ENCODE measurements around the gene ZNF593. TPM values are rescaled to one million over a fixed set of nuclear protein-coding genes. Genes with fewer than 3 reads are reported as not detected.

Gene ZNF593
- total RNA-seq, 2 donors from 2014 or later, result 20.4 to 52.4 TPM

DNA sequence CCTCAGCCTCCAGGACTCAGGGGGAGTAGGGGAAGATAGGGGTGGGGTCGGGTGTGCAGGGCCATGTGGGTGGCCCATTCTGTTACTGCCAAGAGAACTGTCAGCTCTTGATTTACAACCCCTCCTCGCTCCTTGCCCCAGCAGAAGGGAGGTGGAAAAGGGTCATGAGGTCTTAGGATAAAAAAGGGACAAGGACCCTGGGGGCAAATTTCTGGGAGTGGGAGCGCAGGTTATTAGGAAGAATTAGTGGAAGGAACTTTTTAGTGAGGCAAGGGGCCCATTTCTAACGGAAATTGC is 10.0 kb upstream of the ZNF593 start:
- ATAC-seq (replicated peaks), result no peak
- Mint-ChIP-seq H3K27ac (no peak overlapping the region), H3K27me3 (peaks cover 30% of the 10 kb centered on the region), H3K4me1 (no peaks in the 10 kb centered on the region), H3K4me3 (no peak overlapping the region), H3K36me3 (ENCODE audit: low read depth) (no peaks in the 10 kb centered on the region), H3K9me3 (no peaks in the 10 kb centered on the region)

DNA sequence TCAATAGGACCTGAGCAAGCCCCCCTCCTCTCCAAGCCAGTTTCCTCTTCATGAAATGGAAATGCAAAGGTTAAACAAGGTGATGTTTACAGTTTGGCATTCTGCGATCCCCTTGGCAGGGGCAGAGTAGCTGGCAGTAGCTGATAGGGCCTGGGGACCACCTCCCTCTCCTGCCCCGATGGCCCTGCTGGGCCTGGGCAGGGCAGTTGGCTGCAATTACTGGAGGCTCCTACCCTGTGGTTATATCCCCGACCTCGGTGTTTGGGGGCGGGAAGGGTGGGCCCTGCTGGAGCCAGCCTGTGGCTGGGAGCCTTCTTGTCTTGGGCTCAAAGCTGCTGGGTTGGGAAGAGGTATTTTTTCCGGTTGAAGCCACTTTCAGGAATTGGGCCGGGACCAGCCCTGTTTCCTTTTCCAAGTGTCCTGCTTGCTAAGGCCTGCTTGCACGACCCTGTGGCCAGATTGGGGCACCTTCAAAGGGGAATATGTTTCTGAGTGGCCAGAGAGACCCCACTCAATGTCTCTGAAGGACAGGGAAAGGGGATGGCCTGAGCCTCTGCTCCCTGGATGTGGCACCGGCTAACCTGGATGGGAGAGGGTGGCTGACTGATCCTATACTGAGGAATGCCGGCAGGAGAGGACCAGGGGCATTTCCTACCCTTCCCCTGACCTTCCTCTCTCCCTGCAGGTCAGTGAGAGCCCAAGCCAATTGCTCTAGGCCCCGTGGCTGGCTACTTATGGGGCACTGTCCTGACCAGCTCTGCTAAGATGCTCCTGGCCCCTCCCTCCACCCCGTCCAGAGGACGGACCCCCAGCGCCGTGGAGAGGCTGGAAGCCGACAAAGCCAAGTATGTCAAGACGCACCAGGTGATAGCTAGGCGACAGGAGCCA is 8.9 kb upstream of the ZNF593 start:
- H3K27me3 Mint-ChIP-seq, result peaks cover 23% of the 10 kb centered on the region
- no peaks in the 10 kb centered on the region for H3K36me3 Mint-ChIP-seq (ENCODE audit: low read depth)
- no peak for ATAC-seq (replicated peaks)
- H3K4me3 Mint-ChIP-seq, result no peak overlapping the region
- no peak overlapping the region for H3K27ac Mint-ChIP-seq
- no peaks in the 10 kb centered on the region for H3K4me1 Mint-ChIP-seq
- H3K9me3 Mint-ChIP-seq, result no peaks in the 10 kb centered on the region

DNA sequence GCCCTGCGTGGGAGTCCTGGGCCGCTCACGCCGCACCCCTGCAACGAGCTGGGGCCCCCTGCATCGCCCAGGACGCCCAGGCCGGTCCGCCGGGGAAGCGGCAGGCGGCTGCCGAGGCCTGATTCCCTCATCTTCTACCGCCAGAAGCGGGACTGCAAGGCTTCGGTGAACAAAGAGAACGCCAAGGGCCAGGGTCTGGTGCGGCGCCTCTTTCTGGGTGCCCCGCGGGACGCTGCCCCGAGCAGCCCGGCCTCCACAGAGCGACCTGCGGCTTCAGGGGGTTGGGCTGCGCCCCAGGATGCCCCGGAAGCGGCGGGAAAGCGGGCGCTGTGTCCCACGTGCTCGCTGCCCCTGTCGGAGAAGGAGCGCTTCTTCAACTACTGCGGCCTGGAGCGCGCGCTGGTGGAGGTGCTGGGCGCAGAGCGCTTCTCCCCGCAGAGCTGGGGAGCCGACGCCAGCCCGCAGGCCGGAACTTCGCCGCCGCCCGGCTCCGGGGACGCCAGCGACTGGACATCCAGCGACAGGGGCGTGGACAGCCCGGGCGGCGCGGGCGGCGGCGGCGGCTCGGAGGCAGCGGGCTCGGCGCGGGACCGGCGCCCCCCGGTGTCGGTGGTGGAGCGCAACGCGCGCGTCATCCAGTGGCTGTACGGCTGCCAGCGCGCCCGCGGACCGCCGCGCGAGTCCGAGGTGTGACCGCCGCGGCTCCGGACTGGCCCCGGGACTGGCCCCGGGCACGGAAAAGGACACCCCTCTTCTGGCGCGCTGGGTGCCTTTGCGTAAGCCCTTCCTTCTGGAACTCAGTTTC is 8.1 kb upstream of the ZNF593 start:
- peaks cover 22% of the 10 kb centered on the region for H3K27me3 Mint-ChIP-seq
- H3K4me1 Mint-ChIP-seq, result no peaks in the 10 kb centered on the region
- no peaks in the 10 kb centered on the region for H3K9me3 Mint-ChIP-seq
- H3K4me3 Mint-ChIP-seq, result peak overlapping the region; percentile 42
- ATAC-seq (replicated peaks), result peak; percentile 49
- H3K36me3 Mint-ChIP-seq (ENCODE audit: low read depth), result no peaks in the 10 kb centered on the region
- H3K27ac Mint-ChIP-seq, result no peak overlapping the region

DNA sequence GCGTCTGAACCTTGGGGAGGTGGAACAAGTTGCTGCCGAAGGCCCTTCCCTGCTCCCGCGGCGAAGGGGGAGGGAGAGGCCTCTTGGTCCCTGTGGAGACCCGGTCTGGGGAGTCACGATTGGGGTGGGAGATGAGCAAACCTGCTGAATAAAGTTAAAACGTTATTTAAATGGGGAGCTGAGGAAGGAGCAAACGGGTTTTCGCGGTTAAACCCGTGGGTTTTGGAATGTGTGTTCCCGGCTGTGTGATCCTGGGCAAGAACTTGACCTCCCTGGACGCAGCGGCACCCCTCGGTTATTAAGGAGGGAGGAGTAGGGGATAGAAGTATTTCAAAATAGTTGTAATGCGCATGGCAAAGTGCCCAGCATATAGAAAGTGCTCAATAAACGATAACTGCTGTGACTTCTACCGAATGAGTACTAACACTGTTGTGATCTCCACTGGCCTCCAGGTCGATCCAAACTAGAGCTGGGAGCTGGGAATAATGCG is 7.4 kb upstream of the ZNF593 start:
- H3K27me3 Mint-ChIP-seq, result peaks cover 20% of the 10 kb centered on the region
- H3K36me3 Mint-ChIP-seq (ENCODE audit: low read depth), result no peaks in the 10 kb centered on the region
- H3K4me3 Mint-ChIP-seq, result peak overlapping the region; percentile 42

GRCh38 chr1:26163684-26164035 is 6.0 kb upstream of the ZNF593 start:
- H3K27me3 Mint-ChIP-seq, result peaks cover 11% of the 10 kb centered on the region
- no peaks in the 10 kb centered on the region for H3K9me3 Mint-ChIP-seq
- no peak overlapping the region for H3K27ac Mint-ChIP-seq
- H3K4me1 Mint-ChIP-seq, result no peaks in the 10 kb centered on the region
- no peak for ATAC-seq (replicated peaks)
- H3K36me3 Mint-ChIP-seq (ENCODE audit: low read depth), result no peaks in the 10 kb centered on the region
- peak overlapping the region; percentile 42 for H3K4me3 Mint-ChIP-seq

More for the DNA sequence above, 7.4 kb upstream of the ZNF593 start:
- Mint-ChIP-seq H3K9me3 (no peaks in the 10 kb centered on the region), H3K27ac (no peak overlapping the region), H3K4me1 (no peaks in the 10 kb centered on the region)
- ATAC-seq (replicated peaks), result no peak

DNA sequence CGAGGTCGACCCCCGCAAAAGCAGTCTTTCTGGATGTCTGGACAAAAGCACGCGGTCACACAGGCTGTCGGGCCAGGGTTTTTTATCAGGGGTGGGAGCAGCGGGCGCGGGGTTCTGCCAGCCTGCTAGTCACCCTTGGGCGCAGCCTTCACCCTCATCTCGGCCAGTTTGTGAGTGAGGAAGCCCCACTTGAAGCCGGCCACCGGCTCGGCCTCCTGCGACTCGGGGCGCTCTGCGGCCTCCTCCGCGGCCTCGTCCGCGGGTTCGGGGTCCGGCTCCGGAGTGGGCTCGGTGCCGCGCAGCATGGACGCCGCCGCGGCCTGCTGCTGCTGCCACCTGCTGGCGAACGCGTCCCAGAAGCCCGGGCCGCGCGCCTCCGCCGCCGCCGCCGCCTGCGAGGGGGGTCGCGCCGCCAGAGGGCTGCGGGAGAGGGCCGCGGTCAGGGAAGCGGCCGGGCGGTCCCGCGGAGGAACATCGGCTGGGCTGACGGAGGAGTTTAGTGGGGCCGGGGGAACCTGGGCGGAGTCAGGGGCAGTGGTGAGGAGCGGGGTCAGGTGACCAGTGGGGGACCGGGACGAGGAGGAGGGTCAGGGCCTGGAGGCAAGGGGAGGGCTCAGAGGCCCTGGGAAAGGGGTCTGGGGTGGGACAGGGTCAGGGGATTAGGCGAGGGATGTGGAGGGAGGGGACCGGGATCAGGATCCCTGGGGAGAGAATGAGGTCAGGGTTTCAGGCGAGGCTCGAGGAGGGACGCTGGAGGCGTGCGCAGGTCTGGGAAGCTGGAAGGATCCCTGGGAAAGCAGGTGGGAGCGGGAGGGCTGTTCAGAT is 5.5 kb upstream of the ZNF593 start:
- peak; percentile 72 for ATAC-seq (replicated peaks)
- Mint-ChIP-seq H3K36me3 (ENCODE audit: low read depth) (no peaks in the 10 kb centered on the region), H3K4me3 (peak overlapping the region; percentile 59), H3K9me3 (no peaks in the 10 kb centered on the region), H3K4me1 (no peaks in the 10 kb centered on the region), H3K27ac (no peak overlapping the region), H3K27me3 (peaks cover 10% of the 10 kb centered on the region)

GRCh38 chr1:26164861-26165842 is 4.6 kb upstream of the ZNF593 start:
- Mint-ChIP-seq H3K9me3 (no peaks in the 10 kb centered on the region), H3K4me1 (no peaks in the 10 kb centered on the region)

GRCh38 chr1:26166719-26167281 is 2.9 kb upstream of the ZNF593 start:
- H3K4me3 Mint-ChIP-seq, result no peak overlapping the region
- no peaks in the 10 kb centered on the region for H3K9me3 Mint-ChIP-seq
- H3K36me3 Mint-ChIP-seq (ENCODE audit: low read depth), result peaks cover 5% of the 10 kb centered on the region
- no peak for ATAC-seq (replicated peaks)
- no peak overlapping the region for H3K27ac Mint-ChIP-seq
- H3K27me3 Mint-ChIP-seq, result peaks cover 5% of the 10 kb centered on the region
- no peaks in the 10 kb centered on the region for H3K4me1 Mint-ChIP-seq

More at GRCh38 chr1:26164861-26165842, 4.6 kb upstream of the ZNF593 start:
- no peaks in the 10 kb centered on the region for H3K36me3 Mint-ChIP-seq (ENCODE audit: low read depth)
- peaks cover 5% of the 10 kb centered on the region for H3K27me3 Mint-ChIP-seq
- ATAC-seq (replicated peaks), result no peak
- no peak overlapping the region for H3K27ac Mint-ChIP-seq
- H3K4me3 Mint-ChIP-seq, result peak overlapping the region; percentile 59

DNA sequence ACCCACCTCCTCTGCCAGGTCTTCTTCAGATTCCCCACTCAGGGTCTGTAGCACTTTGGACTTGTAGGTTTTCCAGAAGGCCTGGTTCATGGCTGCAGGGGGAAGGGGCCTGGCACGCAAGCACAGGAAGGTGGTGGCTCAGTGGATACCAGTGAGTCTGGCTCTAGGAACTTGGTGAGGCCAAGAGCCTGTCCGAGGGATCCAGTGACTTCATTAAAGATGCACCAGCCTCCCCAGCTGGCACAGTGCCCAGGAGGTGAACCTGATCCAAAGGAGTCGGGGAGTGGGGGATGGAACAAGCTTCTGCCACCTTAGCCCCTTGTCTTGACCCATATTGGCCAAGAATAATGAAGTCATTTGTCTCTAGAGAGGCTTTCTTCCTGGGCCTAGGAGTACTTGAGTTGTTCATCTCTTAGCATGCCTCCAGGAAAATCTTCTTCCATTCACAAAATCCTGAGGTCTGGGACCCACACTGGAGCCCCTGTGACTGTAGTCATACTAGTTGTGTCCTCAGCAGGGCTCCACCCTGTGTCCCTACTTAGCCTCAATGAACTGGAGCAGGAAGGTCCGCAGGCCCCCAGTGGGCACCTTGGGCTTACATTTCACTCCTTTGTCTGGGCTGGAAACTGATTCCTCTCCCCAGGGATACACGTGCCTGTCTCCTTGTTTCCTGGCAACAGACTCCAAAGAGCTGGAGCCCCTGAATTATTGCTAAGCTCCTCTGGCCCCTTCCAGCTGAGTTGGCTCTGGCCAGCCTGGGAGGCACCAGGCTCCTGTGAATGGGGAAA is 1.1 kb upstream of the ZNF593 start, which contains the start of gene C1orf232:
TSS of gene C1orf232 (minus strand) at position 554 of the 788 bp plus-strand sequence. CDS start at position 90, 464 bp downstream.
- H3K36me3 Mint-ChIP-seq (ENCODE audit: low read depth), result peaks cover 11% of the 10 kb centered on the region
- H3K27ac Mint-ChIP-seq, result peak within 1 kb of the TSS; percentile 24
- H3K9me3 Mint-ChIP-seq, result no peaks in the 10 kb centered on the region
- no peaks in the 10 kb centered on the region for H3K27me3 Mint-ChIP-seq
- no peak for ATAC-seq (replicated peaks)
- H3K4me3 Mint-ChIP-seq, result peak within 1 kb of the TSS; percentile 73
- H3K4me1 Mint-ChIP-seq, result no peaks in the 10 kb centered on the region

DNA sequence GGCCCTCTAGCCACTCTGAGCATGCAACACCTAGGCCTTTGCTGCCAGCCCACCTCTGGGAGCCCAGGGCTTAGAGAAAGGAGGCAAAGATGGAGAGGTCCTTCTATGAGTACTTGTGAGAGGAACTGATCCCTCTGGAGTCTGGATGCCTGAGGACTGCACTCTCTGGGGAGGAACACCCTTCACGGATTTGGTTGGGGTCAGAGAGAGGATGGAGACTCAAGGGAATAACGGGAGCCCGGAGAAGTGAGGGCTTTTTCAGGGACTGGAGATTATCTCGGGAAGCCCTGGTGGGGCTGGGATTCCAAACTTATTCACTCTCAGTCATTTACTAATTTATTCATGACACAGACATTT is 532 bp upstream of the ZNF593 start:
- Mint-ChIP-seq H3K36me3 (ENCODE audit: low read depth) (peaks cover 11% of the 10 kb centered on the region), H3K4me1 (no peaks in the 10 kb centered on the region), H3K9me3 (no peaks in the 10 kb centered on the region), H3K27ac (peak overlapping the region; percentile 24), H3K4me3 (peak overlapping the region; percentile 73), H3K27me3 (no peaks in the 10 kb centered on the region)
- ATAC-seq (replicated peaks), result no peak

DNA sequence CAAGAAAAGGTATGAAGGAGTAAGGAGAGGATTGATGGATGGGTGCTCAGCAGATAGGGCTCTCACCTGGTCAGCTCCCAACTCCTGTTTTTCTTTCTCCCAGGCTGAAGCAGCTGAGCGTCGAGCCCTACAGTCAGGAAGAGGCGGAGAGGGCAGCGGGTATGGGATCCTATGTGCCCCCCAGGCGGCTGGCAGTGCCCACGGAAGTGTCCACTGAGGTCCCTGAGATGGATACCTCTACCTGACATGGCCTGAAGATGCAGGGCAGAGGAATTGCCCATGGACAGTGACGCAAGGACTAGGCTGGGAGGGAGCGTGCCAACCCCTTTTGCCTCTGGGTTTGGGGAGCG is 739 bp downstream of the ZNF593 start:
- no peaks in the 10 kb centered on the region for H3K27me3 Mint-ChIP-seq
- H3K4me1 Mint-ChIP-seq, result no peaks in the 10 kb centered on the region
- ATAC-seq (replicated peaks), result no peak
- no peaks in the 10 kb centered on the region for H3K9me3 Mint-ChIP-seq
- peak overlapping the region; percentile 73 for H3K4me3 Mint-ChIP-seq
- peaks cover 11% of the 10 kb centered on the region for H3K36me3 Mint-ChIP-seq (ENCODE audit: low read depth)
- H3K27ac Mint-ChIP-seq, result peak overlapping the region; percentile 24

DNA sequence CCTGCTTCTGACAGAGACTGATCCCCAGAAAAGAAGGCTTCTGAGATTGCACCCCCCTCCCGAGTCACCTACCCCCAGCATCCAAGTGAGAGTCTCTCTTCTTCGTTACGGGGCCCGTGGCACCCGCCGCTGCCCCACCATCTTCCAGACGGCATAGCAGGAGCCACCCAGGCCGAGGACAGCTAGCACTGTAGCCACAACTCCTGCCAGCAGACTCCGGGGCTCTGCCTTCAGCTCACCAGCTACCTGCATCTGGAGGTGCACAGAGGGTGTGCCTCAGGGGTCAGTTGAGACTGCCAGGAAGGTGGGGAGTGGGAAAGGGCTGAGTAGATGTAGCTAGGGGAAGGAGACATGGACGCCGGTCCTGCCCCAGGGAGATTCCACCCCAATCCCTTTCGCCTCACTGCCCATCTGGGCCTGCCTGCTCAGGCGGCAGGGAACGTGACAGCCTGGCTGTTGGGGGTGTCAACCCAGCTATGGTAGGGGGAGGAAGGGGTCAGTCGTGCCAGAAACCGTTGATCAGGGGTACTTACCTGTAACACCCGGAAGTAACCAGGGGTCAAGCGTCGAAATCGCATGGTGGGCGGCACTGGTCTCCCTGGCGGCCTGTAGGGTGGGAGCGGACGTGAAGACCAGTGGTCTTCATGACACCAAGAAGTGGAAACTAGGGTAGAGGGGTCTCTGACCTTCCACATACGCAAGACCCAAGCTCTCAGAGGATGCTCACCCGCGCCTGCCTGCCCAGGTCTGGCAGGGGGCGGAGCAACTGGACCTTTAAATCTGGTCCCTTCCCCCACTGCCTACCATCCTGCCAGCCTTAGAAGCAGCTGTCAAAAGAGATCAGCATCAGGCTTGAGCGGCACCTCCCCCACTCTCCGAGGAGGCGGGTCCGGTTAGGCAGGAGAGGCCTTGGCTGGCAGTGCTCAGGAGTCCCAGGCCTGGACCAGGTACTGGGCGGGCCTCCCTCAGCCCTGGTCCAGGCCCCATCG is 1.7 kb downstream of the ZNF593 start, which contains the start of gene ZNF593OS:
TSS of gene ZNF593OS (minus strand) at position 749 of the 989 bp plus-strand sequence. CDS start at position 578, 171 bp downstream.
- H3K36me3 Mint-ChIP-seq (ENCODE audit: low read depth), result peaks cover 11% of the 10 kb centered on the region
- H3K4me3 Mint-ChIP-seq, result peak within 1 kb of the TSS; percentile 73
- no peaks in the 10 kb centered on the region for H3K4me1 Mint-ChIP-seq
- ATAC-seq (replicated peaks), result no peak
- peak within 1 kb of the TSS; percentile 17 for H3K27ac Mint-ChIP-seq
- no peaks in the 10 kb centered on the region for H3K9me3 Mint-ChIP-seq
- no peaks in the 10 kb centered on the region for H3K27me3 Mint-ChIP-seq
